Adipose tissue (tissue), 3 donors: ENCODE measurements around the gene TDRD9. TPM values are rescaled to one million over a fixed set of nuclear protein-coding genes. Genes with fewer than 3 reads are reported as not detected.

ENCODE experiments used
- H3K27ac ChIP-seq: one replicate; pipeline ENCODE4 v1.5.1; 2013; ENCODE audit warnings: low read depth, low read length
- WGBS, 3 donors: extraction: QIAGEN DNeasy Blood & Tissue Kit; methylation state at CpG; one replicate each; pipeline ENCODE4 v1.1.7; 2013; 5-methylcytosine and 5-hydroxymethylcytosine counted together
- polyA plus RNA-seq, 3 donors: library from polyadenylated mRNA; stranded (reverse); fragments of 200-250 nt; gene quantifications; one replicate each; pipeline ENCODE4 v1.2.3, GENCODE V29; 2013
- donor health status: healthy with polysubstance abuse.
- donor health status: Bipolar disorder and iron deficiency.
- donor health status: healthy.

TDRD9 gene
- polyA plus RNA-seq, 3 donors = 1.3 to 2.7 (median 2.0) TPM

- WGBS, 3 donors = 87 to 89% (median 89%) methylated on average over 6 of the region's 6 CpGs
- H3K27ac ChIP-seq = no peak overlapping the region
Measured at GRCh38 chr14:104041430-104042104, 113.3 kb downstream of the TDRD9 start.

DNA sequence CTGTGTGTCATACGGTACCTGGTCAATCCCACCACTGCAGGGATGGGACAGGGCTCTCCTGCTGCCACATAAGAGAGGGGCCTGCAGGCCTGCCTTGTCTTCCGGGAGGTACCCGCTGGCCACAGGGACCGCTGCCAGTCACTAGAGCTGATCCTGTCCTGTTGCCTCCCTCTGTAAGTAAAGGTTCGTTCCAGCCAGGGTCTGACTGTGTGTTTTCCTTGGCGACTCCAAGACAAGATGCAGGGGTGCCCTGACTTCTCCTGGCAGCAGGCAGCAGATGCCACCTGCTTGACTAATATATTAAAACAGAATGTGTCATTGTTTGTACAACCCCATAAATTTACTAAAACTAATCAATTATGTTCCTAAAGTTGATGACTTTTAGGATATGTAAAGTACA is 115.8 kb downstream of the TDRD9 start:
- 91 to 94% (median 91%) methylated on average over 6 of the region's 6 CpGs for WGBS, 3 donors

GRCh38 chr14:104047761-104048160 is 119.5 kb downstream of the TDRD9 start:
- 94 to 96% (median 95%) methylated on average over 3 of the region's 3 CpGs for WGBS, 3 donors
- no peak overlapping the region for H3K27ac ChIP-seq

More for the DNA sequence above, 115.8 kb downstream of the TDRD9 start:
- no peak overlapping the region for H3K27ac ChIP-seq

- no peak overlapping the region for H3K27ac ChIP-seq
- 75 to 94% (median 83%) methylated on average over 2 of the region's 2 CpGs for WGBS, 3 donors
Measured at GRCh38 chr14:104048758-104049507, 120.7 kb downstream of the TDRD9 start.

DNA sequence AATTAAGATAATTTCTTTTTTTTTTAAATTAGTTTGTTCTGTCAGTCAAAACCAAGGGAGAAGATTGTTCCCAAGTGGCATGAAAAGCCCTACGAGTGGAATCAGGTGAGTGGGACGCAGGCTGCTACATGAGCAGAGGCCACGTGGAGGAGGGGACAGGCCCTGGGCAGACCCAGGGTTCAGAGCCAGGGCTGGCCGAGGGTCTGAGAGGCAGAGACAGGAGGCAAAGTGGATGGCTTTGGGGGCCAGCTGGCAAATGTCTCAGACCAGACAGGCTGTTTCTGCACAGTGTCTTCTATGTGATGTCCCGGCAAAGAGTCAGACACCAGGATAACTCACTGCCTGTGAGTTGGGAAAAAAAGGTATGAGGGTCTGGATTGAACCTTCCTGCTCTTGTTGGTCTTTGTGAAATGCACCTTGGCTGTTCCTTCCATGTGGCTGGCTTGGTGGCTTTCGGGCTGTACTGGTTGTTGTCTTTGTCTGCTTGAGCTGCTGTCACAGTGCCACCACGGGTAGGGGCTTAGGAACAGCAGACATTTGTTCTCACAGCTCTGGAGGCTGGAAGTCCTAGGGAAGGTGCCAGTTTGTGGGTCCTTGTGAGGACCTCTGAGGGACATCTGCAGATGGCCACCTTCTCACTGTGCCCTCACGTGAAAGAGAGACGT is 121.5 kb downstream of the TDRD9 start:
- peak overlapping the region; percentile 26 for H3K27ac ChIP-seq
- WGBS, 3 donors = 67 to 78% (median 75%) methylated on average over 9 of the region's 9 CpGs

DNA sequence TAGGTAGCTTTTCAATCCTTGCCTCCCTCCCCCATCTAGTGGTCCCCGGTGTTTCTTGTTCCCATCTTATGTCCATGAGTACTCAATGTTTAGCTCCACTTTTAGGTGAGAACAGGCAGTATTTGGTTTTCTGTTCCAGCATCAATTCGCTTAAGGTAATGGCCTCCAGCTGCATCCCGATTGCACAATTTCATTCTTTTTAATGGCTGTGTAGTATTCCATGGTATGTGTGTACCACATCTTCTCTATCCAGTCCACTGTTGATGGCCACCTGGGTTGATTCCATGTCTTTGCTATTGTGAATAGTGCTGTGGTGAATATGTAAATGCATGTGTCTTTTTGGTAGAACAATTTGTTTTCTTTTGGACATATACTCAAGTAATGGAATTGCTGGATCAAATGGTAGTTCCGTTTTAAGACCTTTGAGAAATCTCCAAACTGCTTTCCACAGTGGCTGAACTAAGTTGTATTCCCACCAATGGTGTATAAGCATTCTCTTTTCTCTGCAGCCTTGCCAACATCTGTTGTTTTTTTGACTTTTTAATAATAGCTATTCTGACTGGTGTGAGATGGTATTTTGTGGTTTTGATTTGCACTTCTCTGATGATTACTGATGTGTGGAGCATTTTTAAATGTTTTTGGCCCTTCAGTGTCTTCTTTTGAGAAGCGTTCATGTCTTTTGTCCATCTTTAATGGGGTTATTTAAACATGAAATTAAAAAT is 123.0 kb downstream of the TDRD9 start:
- WGBS, 3 donors = 88 to 93% (median 91%) methylated on average over 5 of the region's 5 CpGs
- H3K27ac ChIP-seq = no peak overlapping the region

GRCh38 chr14:104054222-104054905 is 126.1 kb downstream of the TDRD9 start:
- 77 to 83% (median 79%) methylated on average over 16 of the region's 16 CpGs for WGBS, 3 donors
- H3K27ac ChIP-seq = no peak overlapping the region

GRCh38 chr14:104062281-104062680 is 134.0 kb downstream of the TDRD9 start:
- no peak overlapping the region for H3K27ac ChIP-seq
- 85 to 95% (median 85%) methylated on average over 1 of the region's 1 CpG for WGBS, 3 donors

- WGBS, 3 donors = 76 to 82% (median 77%) methylated on average over 10 of the region's 10 CpGs
- H3K27ac ChIP-seq = no peak overlapping the region
Measured at GRCh38 chr14:104064003-104064402, 135.7 kb downstream of the TDRD9 start.

DNA sequence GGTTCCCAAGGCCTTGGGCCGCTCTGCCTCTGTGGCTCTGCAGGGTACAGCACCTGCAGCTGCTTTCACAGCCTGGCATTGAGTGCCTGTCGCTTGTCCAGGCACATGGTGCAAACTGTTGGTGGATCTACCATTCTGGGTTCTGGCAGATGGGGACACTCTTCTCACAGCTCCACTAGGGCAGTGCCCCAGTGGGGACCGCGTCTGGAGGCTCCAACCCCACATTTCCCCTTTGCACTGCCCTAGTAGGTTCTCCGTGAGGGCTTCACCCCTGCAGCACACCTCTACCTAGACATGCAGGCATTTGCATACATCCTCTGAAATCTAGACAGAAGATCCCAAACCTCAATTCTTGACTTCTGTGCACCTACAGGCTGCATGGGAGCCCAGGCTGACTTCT is 138.0 kb downstream of the TDRD9 start:
- WGBS, 3 donors = 81 to 89% (median 87%) methylated on average over 5 of the region's 5 CpGs
- H3K27ac ChIP-seq = no peak overlapping the region

- no peak overlapping the region for H3K27ac ChIP-seq
- 78 to 82% (median 80%) methylated on average over 4 of the region's 4 CpGs for WGBS, 3 donors
Measured at GRCh38 chr14:104066719-104067295, 138.6 kb downstream of the TDRD9 start.

DNA sequence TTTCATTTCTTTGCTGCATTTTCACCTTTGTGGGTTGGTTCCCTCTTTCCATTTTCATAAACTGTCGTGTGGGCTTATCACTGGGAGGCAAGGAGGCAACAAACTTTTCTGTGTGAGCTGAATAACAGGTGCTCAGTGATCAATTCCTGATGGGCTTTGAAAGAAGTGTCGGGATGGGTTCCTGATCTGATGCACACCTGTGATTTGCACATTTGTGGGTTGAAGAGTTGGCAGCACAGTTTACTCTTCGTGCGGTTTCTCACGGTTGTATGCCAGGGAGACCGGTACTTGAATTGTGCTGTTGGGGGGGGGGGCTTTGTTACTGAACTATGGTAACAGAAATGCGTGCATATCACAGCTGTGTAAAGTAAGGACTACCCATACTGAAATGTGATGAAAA is 141.3 kb downstream of the TDRD9 start:
- WGBS, 3 donors = 76 to 87% (median 87%) methylated on average over 7 of the region's 7 CpGs

GRCh38 chr14:104072586-104072985 is 144.3 kb downstream of the TDRD9 start:
- WGBS, 3 donors = 58 to 71% (median 63%) methylated on average over 3 of the region's 3 CpGs
- no peak overlapping the region for H3K27ac ChIP-seq

More for the DNA sequence above, 141.3 kb downstream of the TDRD9 start:
- H3K27ac ChIP-seq = no peak overlapping the region

- 67 to 76% (median 69%) methylated on average over 4 of the region's 4 CpGs for WGBS, 3 donors
- no peak overlapping the region for H3K27ac ChIP-seq
Measured at GRCh38 chr14:104073764-104074163, 145.5 kb downstream of the TDRD9 start.

GRCh38 chr14:104075530-104076151 is 147.4 kb downstream of the TDRD9 start:
- WGBS, 3 donors = 35 to 36% (median 35%) methylated on average over 6 of the region's 6 CpGs
- no peak overlapping the region for H3K27ac ChIP-seq

DNA sequence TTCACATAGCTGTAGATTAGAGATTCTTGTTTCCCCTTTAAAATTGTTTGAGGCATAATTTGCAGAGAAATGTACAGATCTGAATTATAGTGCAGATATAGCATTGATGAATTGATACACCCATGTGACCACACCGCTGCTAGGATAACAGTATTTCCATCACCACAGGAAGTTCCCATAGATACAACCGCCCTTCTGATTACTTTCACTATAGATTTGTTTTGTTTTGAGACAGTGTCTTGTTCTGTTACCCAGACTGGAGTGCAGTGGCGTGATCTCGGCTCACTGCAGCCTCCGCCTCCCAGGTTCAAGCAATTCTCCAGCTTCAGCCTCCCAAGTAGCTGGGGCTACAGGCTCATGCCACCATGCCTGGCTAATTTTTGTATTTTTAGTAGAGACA is 148.5 kb downstream of the TDRD9 start:
- H3K27ac ChIP-seq = no peak overlapping the region
- WGBS, 3 donors = 61 to 73% (median 67%) methylated on average over 5 of the region's 5 CpGs

DNA sequence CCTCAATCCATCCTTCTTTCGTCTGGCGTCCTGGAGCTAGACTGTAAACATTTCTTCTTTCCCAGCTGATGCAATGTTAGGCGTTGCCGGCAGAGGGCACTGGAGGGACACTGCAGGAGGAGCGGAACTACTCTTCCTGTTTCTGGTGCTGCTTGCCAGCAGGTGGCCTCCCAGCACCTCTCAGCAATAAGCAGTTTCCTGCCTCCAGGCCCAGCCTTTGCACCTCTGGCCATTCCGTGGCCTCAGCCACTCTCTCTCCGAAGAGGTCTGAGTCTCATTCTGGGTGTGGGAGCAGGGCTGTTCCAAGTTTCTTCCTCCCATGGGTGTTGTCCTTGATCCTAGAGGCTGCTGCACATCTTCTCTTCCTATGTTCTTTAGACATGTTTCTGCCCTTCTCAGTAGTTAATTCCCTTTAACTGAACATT is 149.8 kb downstream of the TDRD9 start:
- H3K27ac ChIP-seq = no peak overlapping the region
- WGBS, 3 donors = 0 to 1% (median 1%) methylated on average over 7 of the region's 7 CpGs
